NCI-H2107 treated with DMSO at 0.1 percent for 48 hours (cell line): ENCODE results near the gene RGMB.

ENCODE experiments used
- DNase-seq: peaks from one replicate; lab custom pipeline; 2025; ENCODE audit not compliant: unreplicated experiment; lab: John Stamatoyannopoulos, UW

RGMB gene

GRCh38 chr5:98784411-98784810 lies 10.9 kb downstream of the RGMB start:
- DNase-seq, result no peak

GRCh38 chr5:98785244-98785643 lies 11.8 kb downstream of the RGMB start:
- no peak for DNase-seq

GRCh38 chr5:98786191-98786853 lies 12.9 kb downstream of the RGMB start:
- DNase-seq, result no peak

- DNase-seq, result no peak
Observed at GRCh38 chr5:98787131-98787719, 13.8 kb downstream of the RGMB start.

GRCh38 chr5:98789029-98789428 lies 15.6 kb downstream of the RGMB start:
- DNase-seq, result no peak

GRCh38 chr5:98791001-98791519 lies 17.6 kb downstream of the RGMB start:
- peak; percentile 13 for DNase-seq

GRCh38 chr5:98791898-98792580 lies 18.6 kb downstream of the RGMB start:
- no peak for DNase-seq

- no peak for DNase-seq
Observed at GRCh38 chr5:98793223-98793622, 19.8 kb downstream of the RGMB start.

- DNase-seq, result no peak
Observed at GRCh38 chr5:98794001-98794400, 20.5 kb downstream of the RGMB start.

- no peak for DNase-seq
Observed at GRCh38 chr5:98794414-98795080, 21.1 kb downstream of the RGMB start.

GRCh38 chr5:98795243-98795642 lies 21.8 kb downstream of the RGMB start:
- no peak for DNase-seq

GRCh38 chr5:98796197-98796972 lies 22.9 kb downstream of the RGMB start:
- DNase-seq, result peak; percentile 5

- DNase-seq, result no peak
Observed at GRCh38 chr5:98798371-98798770, 24.9 kb downstream of the RGMB start.

- no peak for DNase-seq
Observed at GRCh38 chr5:98798847-98799246, 25.4 kb downstream of the RGMB start.

GRCh38 chr5:98804066-98804465 lies 30.6 kb downstream of the RGMB start:
- no peak for DNase-seq

GRCh38 chr5:98805070-98805469 lies 31.6 kb downstream of the RGMB start:
- no peak for DNase-seq

- DNase-seq, result no peak
Observed at GRCh38 chr5:98807806-98808205, 34.3 kb downstream of the RGMB start.

- no peak for DNase-seq
Observed at GRCh38 chr5:98810206-98810605, 36.7 kb downstream of the RGMB start.

GRCh38 chr5:98813755-98814154 lies 40.3 kb downstream of the RGMB start:
- no peak for DNase-seq

- no peak for DNase-seq
Observed at GRCh38 chr5:98816582-98817222, 43.2 kb downstream of the RGMB start.
